ENCODE data around the gene LYST. TPM values are rescaled to one million over a fixed set of nuclear protein-coding genes. Genes with fewer than 3 reads are reported as not detected.

Gene LYST
- total and polyA plus RNA-seq, 2 of the 8 experiments (the other 6 are each of a cell fraction or from before 2014, with no cell fraction given): 0.29 to 0.58 TPM

GRCh38 chr1:235775246-235775860, 91.4 kb downstream of the LYST start (continued):
- TF ChIP-seq CHD7 (IDR thresholded peaks at IDR 0.05; ENCODE audit: insufficient replicate concordance, low read length): no peak

All from H1 (cell line).